Stimulated activated CD4-positive, alpha-beta T cell treated with anti-CD3 and anti-CD28 coated beads, Interleukin-4, amount 100 ng/mL, for 24 hours (primary cell): Measurements from ENCODE around the gene ADRM1.

Source experiments
- DNase-seq: peaks from one replicate; pipeline ENCODE4 v3.0.0-alpha.2; 2020

The ADRM1 gene

DNA sequence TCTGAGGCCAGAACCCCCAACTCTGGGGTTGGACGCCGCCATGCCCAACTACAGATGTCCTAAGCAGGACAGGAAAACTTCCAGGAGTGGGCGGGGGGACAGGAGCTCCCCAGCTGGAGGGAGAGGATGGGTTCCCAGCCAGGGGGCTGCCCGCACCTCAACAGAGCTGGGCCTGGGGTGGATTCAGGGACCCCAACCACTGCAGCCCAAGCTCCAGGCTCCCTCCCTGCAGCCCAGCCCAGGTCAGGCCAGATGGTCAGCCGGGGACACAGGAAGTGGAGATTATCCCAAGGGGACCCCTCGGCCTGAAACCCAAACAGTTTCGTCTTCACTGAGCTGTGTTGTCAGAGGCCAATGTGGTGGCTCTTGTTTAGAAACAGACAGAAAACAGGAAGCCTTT, 54.9 kb downstream of the ADRM1 start:
- DNase-seq: no peak
